ENCODE data around the gene ATXN7L1. TPM values are rescaled to one million over a fixed set of nuclear protein-coding genes. Genes with fewer than 3 reads are reported as not detected.

Gene ATXN7L1
- total RNA-seq, 1 experiment from 2014 or later: 24.3 TPM

GRCh38 chr7:105666324-105666723 is 210.1 kb downstream of the ATXN7L1 start:
- Histone ChIP-seq H4K5ac (ENCODE audit: insufficient read length, low read depth, low read length) (no peak overlapping the region), H2BK20ac (ENCODE audit: low read depth, low read length, poor library complexity, severe bottlenecking) (no peak overlapping the region), H3K9me3 (ENCODE audit: control insufficient read depth, low read depth, low read length) (no peaks in the 10 kb centered on the region), H3K23ac (ENCODE audit: insufficient read length, low read depth, low read length) (no peak overlapping the region), H3K56ac (ENCODE audit: insufficient read length, low read depth, low read length) (no peak overlapping the region), H3K79me1 (ENCODE audit: insufficient read depth, low read depth, low read length, poor library complexity, severe bottlenecking) (no peaks in the 10 kb centered on the region), H2AFZ (ENCODE audit: low read length) (no peak overlapping the region), H3K27me3 (ENCODE audit: insufficient read depth, low read length) (no peaks in the 10 kb centered on the region), H3K79me2 (ENCODE audit: insufficient read depth, low read length) (no peaks in the 10 kb centered on the region), H4K91ac (ENCODE audit: insufficient read length, low read depth, low read length) (no peak overlapping the region), H2BK120ac (ENCODE audit: low read depth, low read length, poor library complexity, severe bottlenecking) (no peak overlapping the region), H3K27ac (ENCODE audit: insufficient read length, low read depth, low read length) (no peak overlapping the region), H4K20me1 (ENCODE audit: control insufficient read depth, insufficient read depth, insufficient read length) (no peaks in the 10 kb centered on the region), H3K23me2 (ENCODE audit: insufficient read length, low read depth, low read length, poor library complexity, severe bottlenecking) (no peaks in the 10 kb centered on the region), H2BK5ac (ENCODE audit: insufficient read length, low read length) (no peak overlapping the region), H3K9ac (ENCODE audit: extremely low read depth, insufficient read length, low read length) (no peak overlapping the region), H4K8ac (replicated peaks; ENCODE audit: insufficient read length, low read depth, low read length) (no peak overlapping the region), H3K4ac (ENCODE audit: low read depth, low read length) (no peak overlapping the region), H2AK5ac (ENCODE audit: insufficient read length, low read length) (no peak overlapping the region), H3K14ac (ENCODE audit: insufficient read depth, low read length) (no peak overlapping the region), H2BK15ac (ENCODE audit: low read depth, low read length) (no peak overlapping the region), H3K4me2 (ENCODE audit: insufficient read depth, insufficient read length, low read length) (no peak overlapping the region), H3T11ph (ENCODE audit: low read length) (no peak overlapping the region), H2BK12ac (ENCODE audit: insufficient read length, low read depth, low read length) (no peak overlapping the region), H3K18ac (ENCODE audit: insufficient read length, low read depth, low read length) (no peak overlapping the region), H3K4me1 (ENCODE audit: insufficient read depth, low read length) (peaks cover 11% of the 10 kb centered on the region)
- Mint-ChIP-seq H3K4me1 (peaks cover 26 to 28% of the 10 kb centered on the region in 2 experiments), H3K36me3 (ENCODE audit: insufficient read depth in 1 of 3, low read depth in 3 of 3) (peaks cover 4 to 19% (median 18%) of the 10 kb centered on the region in 3 experiments; a peak in 6 of 7 replicates), H3K27ac (no peak overlapping the region), H3K4me3 (no peak overlapping the region), H3K27me3 (ENCODE audit: low read depth) (no peaks in the 10 kb centered on the region), H3K9me3 (no peaks in the 10 kb centered on the region)
- no peak for TF ChIP-seq CTCF (conservative IDR thresholded peaks at IDR 0.05)
- no peak for DNase-seq
- WGBS (ENCODE audit: extremely low coverage, insufficient read length, low lambda C conversion rate): no CpG with 5 or more reads among the region's 1 CpG
